ENCODE data around the gene TMEM91. TPM values are rescaled to one million over a fixed set of nuclear protein-coding genes. Genes with fewer than 3 reads are reported as not detected.

Gene TMEM91
- total and polyA plus RNA-seq, 2 donors (not counting 1 experiment from before 2014, with no cell fraction given) = 6.3 to 7.1 TPM

DNA sequence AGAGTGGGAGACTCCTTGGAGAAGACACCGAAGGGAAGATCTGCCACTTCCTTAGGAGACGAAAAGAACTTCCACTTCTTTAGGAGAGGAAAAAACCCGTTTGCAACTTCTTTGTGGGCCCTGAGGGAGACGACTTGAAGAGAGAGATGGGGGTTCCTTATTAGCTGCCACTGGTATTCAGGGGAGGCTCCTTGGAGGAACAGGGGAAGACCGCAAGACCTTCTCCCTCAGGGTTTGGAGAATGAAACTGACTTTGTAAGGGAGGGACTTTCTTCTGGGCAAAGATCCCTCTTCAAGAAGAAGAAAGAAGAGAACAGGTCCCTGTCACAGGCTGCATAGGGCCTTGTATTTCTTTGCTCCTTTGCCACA is 21.7 kb downstream of the TMEM91 start:
- ChIA-PET POLR2A (interaction anchor here (0.5 to 0.8 kb wide), 3 partner anchors 34 to 194 kb away, joined by 3 to 6 read pairs (median 5); partner anchors contain the start of gene B9D2), CTCF (no interaction called here)
- peak overlapping the region; percentile 99 for H3K27ac Mint-ChIP-seq
- Histone ChIP-seq H3K79me2 (ENCODE audit: control insufficient read depth, insufficient read depth, low read length) (peaks cover 75% of the 10 kb centered on the region), H3K36me3 (replicated peaks in 1 of 2; ENCODE audit: control extremely low read depth in 1 of 2, control insufficient read depth in 1 of 2, extremely low read depth in 1 of 2, insufficient read depth in 2 of 2, low read length in 1 of 2) (peaks cover 0 to 11% of the 10 kb centered on the region in 2 experiments), H3K9me3 (ENCODE audit: control extremely low read depth in 1 of 3, control insufficient read depth in 2 of 3, insufficient read depth in 1 of 3, low read length in 2 of 3) (no peaks in the 10 kb centered on the region), H3K9ac (ENCODE audit: low read length) (peak overlapping the region; percentile 86), H3K27me3 (replicated peaks in 1 of 4; ENCODE audit: control extremely low read depth in 1 of 4, control insufficient read depth in 3 of 4, insufficient read depth in 4 of 4, low read length in 3 of 4) (no peaks in the 10 kb centered on the region), H3K4me1 (ENCODE audit: control insufficient read depth in 2 of 2, insufficient read depth in 2 of 2, low read length in 2 of 2) (peaks cover 27 to 28% of the 10 kb centered on the region in 2 donors), H2AFZ (ENCODE audit: insufficient read depth, low read depth, low read length, poor library complexity, severe bottlenecking) (peak overlapping the region; percentile 88), H4K20me1 (ENCODE audit: control insufficient read depth, insufficient read depth, low read length, poor library complexity, severe bottlenecking) (peaks cover 10% of the 10 kb centered on the region), H3K27ac (ENCODE audit: low read length in 2 of 2) (peak overlapping the region; percentile 94 to 96), H3K4me3 (ENCODE audit: control extremely low read depth in 1 of 5, extremely low read depth in 1 of 5, insufficient read depth in 1 of 5, low read depth in 2 of 5, low read length in 4 of 5) (peak overlapping the region; percentile 84 to 100 (median 90)), H3K4me2 (replicated peaks; ENCODE audit: low read depth, low read length, poor library complexity, severe bottlenecking) (peak overlapping the region; percentile 88)
- TF ChIP-seq CTCF (IDR thresholded peaks at IDR 0.05) = no peak
- ATAC-seq (ENCODE audit: low read depth) = no peak
- H3K4me1 Mint-ChIP-seq = peaks cover 45% of the 10 kb centered on the region
- intact Hi-C loops (cut with micrococcal nuclease) = loop anchor here (5.0 kb wide), 1 partner anchor 681 kb away; the partner anchor contains the start of genes COQ8B and ITPKC
- no peak for DNase-seq
- 3% methylated on average over 4 of the region's 5 CpGs for WGBS (ENCODE audit: insufficient coverage)
- H3K4me3 Mint-ChIP-seq = peak overlapping the region; percentile 96
- H3K9me3 Mint-ChIP-seq (ENCODE audit: insufficient read depth) = no peaks in the 10 kb centered on the region
- H3K27me3 Mint-ChIP-seq = no peaks in the 10 kb centered on the region

GRCh38 chr19:41398598-41398997 is 22.3 kb downstream of the TMEM91 start:
- H3K4me1 ChIP-seq (ENCODE audit: control insufficient read depth in 2 of 2, insufficient read depth in 2 of 2, low read length in 2 of 2) = peaks cover 27 to 28% of the 10 kb centered on the region in 2 donors
- Mint-ChIP-seq H3K4me1 (peaks cover 45% of the 10 kb centered on the region), H3K27me3 (no peaks in the 10 kb centered on the region), H3K27ac (peak overlapping the region; percentile 65), H3K9me3 (ENCODE audit: insufficient read depth) (no peaks in the 10 kb centered on the region), H3K4me3 (peak overlapping the region; percentile 96)
- no peak for ATAC-seq (ENCODE audit: low read depth)
- H3K4me3 ChIP-seq (ENCODE audit: control extremely low read depth in 1 of 5, extremely low read depth in 1 of 5, insufficient read depth in 1 of 5, low read depth in 2 of 5, low read length in 4 of 5) = peak overlapping the region; percentile 84 to 100 (median 90)
- H3K36me3 ChIP-seq (replicated peaks in 1 of 2; ENCODE audit: control extremely low read depth in 1 of 2, control insufficient read depth in 1 of 2, extremely low read depth in 1 of 2, insufficient read depth in 2 of 2, low read length in 1 of 2) = peaks cover 0 to 10% of the 10 kb centered on the region in 2 experiments
- CTCF ChIA-PET = interaction anchor here (0.6 kb wide), 1 partner anchor 197 kb away, joined by 3 read pairs; no protein-coding TSS in a partner anchor
- peaks cover 10% of the 10 kb centered on the region for H4K20me1 ChIP-seq (ENCODE audit: control insufficient read depth, insufficient read depth, low read length, poor library complexity, severe bottlenecking)
- intact Hi-C loops (cut with micrococcal nuclease) = loop anchor here (5.0 kb wide), 1 partner anchor 681 kb away; the partner anchor contains the start of genes COQ8B and ITPKC
- H3K9me3 ChIP-seq (ENCODE audit: control extremely low read depth in 1 of 3, control insufficient read depth in 2 of 3, insufficient read depth in 1 of 3, low read length in 2 of 3) = no peaks in the 10 kb centered on the region
- no peaks in the 10 kb centered on the region for H3K27me3 ChIP-seq (replicated peaks in 1 of 4; ENCODE audit: control extremely low read depth in 1 of 4, control insufficient read depth in 3 of 4, insufficient read depth in 4 of 4, low read length in 3 of 4)
- POLR2A ChIA-PET = interaction anchor here (0.5 to 0.8 kb wide), 3 partner anchors 35 to 194 kb away, joined by 3 to 6 read pairs (median 5); partner anchors contain the start of gene B9D2
- no peak for DNase-seq
- peaks cover 80% of the 10 kb centered on the region for H3K79me2 ChIP-seq (ENCODE audit: control insufficient read depth, insufficient read depth, low read length)
- no peak overlapping the region for H2AFZ ChIP-seq (ENCODE audit: insufficient read depth, low read depth, low read length, poor library complexity, severe bottlenecking)
- TF ChIP-seq CTCF (IDR thresholded peaks at IDR 0.05) = no peak
- no peak for TF ChIP-seq EZH2 (IDR thresholded peaks at IDR 0.05; ENCODE audit: borderline replicate concordance, insufficient read depth, low read depth, low read length, poor library complexity, severe bottlenecking)
- H3K27ac ChIP-seq (ENCODE audit: low read length in 2 of 2) = peak overlapping the region in 1 of 2 donors; percentile 96
- 14% methylated on average over 1 of the region's 3 CpGs for WGBS (ENCODE audit: insufficient coverage)
- peak overlapping the region; percentile 86 for H3K9ac ChIP-seq (ENCODE audit: low read length)
- H3K4me2 ChIP-seq (replicated peaks; ENCODE audit: low read depth, low read length, poor library complexity, severe bottlenecking) = peak overlapping the region; percentile 88

All from B cell (primary cell).